GM12878 (cell line): Measurements from ENCODE around the gene ARHGAP22.

Experiments
- EP300 ChIP-seq, 2 experiments: fragments of 150-350 bp in 1 of 2; IDR thresholded peaks; 2 replicates each; pipeline ENCODE4 v1.6.1; 2011 to 2012; ENCODE audit warnings: low read depth in 2 of 2, low read length in 2 of 2, borderline replicate concordance in 1 of 2, improper control_type of control experiment in 1 of 2, inconsistent platforms in 1 of 2; ENCODE audit not compliant: control insufficient read depth in 1 of 2
- NRF1 ChIP-seq: conservative IDR thresholded peaks from 2 replicates; pipeline ENCODE4 v1.6.1; 2011; ENCODE audit warnings: mild to moderate bottlenecking, low read depth, low read length, improper control_type of control experiment
- PBX3 ChIP-seq: IDR thresholded peaks from 2 replicates; pipeline ENCODE4 v1.6.1; 2011; ENCODE audit warnings: mild to moderate bottlenecking, low read depth, low read length, moderate library complexity; ENCODE audit not compliant: insufficient replicate concordance
- POLR2A ChIP-seq: IDR thresholded peaks from 2 replicates; pipeline ENCODE4 v1.6.1; 2011; ENCODE audit warnings: low read depth, mild to moderate bottlenecking, low read length
- STAT1 ChIP-seq: fragments of 450-650 bp; conservative IDR thresholded peaks from 2 replicates; pipeline ENCODE4 v1.6.1; 2014; ENCODE audit warnings: antibody characterized with exemption, mild to moderate bottlenecking
- SUPT20H ChIP-seq: IDR thresholded peaks from 2 replicates; pipeline ENCODE4 v1.6.1; 2011; ENCODE audit warnings: low read depth, mild to moderate bottlenecking, low read length, moderate library complexity, borderline replicate concordance; ENCODE audit not compliant: control insufficient read depth
- TF ChIP-seq, protein P1 (sequence below): IDR thresholded peaks from 2 replicates; pipeline ENCODE4 v1.6.1; 2011; ENCODE audit warnings: borderline replicate concordance, low read depth, mild to moderate bottlenecking, moderate library complexity, mixed read lengths, low read length; ENCODE audit not compliant: insufficient read depth; ENCODE audit errors: extremely low read length
- TF ChIP-seq, protein P2 (sequence below): IDR thresholded peaks from 2 replicates; pipeline ENCODE4 v1.6.1; 2012; ENCODE audit warnings: low read depth, low read length, improper control_type of control experiment

DNA sequence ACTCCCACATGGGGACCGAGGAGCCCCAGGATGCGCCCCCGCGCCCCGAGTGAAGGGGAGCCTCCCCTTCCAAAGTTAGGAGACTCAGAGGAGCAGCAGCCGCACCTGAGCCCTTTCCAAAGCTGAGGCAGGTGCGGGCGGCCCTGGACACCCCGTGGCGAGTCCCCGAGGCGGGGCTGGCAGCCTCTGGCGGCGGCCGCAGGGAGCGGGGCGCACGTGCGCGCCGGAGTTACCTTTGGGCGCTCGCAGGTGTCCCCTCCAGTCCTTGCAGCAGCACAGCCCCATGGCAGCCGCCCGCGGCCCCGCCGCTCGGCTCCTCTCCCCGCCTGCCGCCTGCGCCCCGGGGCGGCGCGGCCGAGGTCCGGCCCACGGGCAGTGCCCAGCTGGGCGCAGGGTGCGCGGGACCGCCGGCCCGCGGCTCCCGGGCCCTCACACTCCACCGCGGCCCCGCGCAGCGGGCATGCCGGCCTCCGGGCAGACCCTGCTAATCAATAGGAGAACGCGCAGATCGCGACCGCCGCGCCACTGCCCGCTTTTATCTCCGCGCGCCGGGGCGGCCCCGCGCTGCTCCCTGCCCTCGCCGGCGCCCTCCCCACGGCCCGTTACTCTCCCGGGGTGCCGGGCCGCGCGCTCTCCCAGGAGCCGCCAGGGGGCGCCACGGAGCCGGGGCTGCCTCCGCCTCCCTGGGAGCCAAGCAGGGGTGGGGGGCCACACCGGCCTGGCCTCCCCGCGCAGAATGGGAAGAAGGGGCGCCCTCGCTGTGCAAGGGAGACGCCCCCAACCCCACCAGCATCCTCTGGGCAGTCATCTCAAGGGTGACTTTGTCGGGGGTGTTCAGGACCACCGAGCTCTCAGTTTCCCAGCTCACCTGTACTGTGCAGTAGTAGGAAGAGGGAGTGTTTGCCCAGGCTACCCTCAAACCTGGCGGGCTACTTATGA, 80.8 kb downstream of the ARHGAP22 start:
- TF ChIP-seq EP300 (IDR thresholded peaks at IDR 0.05; ENCODE audit: borderline replicate concordance in 1 of 2, control insufficient read depth in 1 of 2, low read depth in 2 of 2, low read length in 2 of 2) (no peak), POLR2A (no peak), NRF1 (no peak), STAT1 (no peak), PBX3 (no peak), SUPT20H (no peak)
- TF ChIP-seq, protein P1, sequence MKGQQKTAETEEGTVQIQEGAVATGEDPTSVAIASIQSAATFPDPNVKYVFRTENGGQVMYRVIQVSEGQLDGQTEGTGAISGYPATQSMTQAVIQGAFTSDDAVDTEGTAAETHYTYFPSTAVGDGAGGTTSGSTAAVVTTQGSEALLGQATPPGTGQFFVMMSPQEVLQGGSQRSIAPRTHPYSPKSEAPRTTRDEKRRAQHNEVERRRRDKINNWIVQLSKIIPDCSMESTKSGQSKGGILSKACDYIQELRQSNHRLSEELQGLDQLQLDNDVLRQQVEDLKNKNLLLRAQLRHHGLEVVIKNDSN: no peak
- TF ChIP-seq, protein P2, sequence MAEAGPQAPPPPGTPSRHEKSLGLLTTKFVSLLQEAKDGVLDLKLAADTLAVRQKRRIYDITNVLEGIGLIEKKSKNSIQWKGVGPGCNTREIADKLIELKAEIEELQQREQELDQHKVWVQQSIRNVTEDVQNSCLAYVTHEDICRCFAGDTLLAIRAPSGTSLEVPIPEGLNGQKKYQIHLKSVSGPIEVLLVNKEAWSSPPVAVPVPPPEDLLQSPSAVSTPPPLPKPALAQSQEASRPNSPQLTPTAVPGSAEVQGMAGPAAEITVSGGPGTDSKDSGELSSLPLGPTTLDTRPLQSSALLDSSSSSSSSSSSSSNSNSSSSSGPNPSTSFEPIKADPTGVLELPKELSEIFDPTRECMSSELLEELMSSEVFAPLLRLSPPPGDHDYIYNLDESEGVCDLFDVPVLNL: no peak
